Neural crest cell (in vitro differentiated cells): Measurements from ENCODE around the gene SLC43A1. TPM values are rescaled to one million over a fixed set of nuclear protein-coding genes. Genes with fewer than 3 reads are reported as not detected.

Experiments used
- DNase-seq: peaks from one replicate; pipeline ENCODE4 v3.0.0; 2021; ENCODE audit warnings: low read depth, mixed read lengths, low spot score
- H3K27ac Mint-ChIP-seq: one replicate; pipeline ENCODE4 v1.8.0; 2021; ENCODE audit warnings: mild to moderate bottlenecking, mixed read lengths; ENCODE audit not compliant: unreplicated experiment
- H3K27me3 Mint-ChIP-seq: 2 replicates; pipeline ENCODE4 v1.8.0; 2021; ENCODE audit warnings: low read depth, mild to moderate bottlenecking, mixed read lengths
- H3K36me3 Mint-ChIP-seq: 2 replicates; pipeline ENCODE4 v1.8.0; 2021; ENCODE audit warnings: low read depth, mild to moderate bottlenecking, mixed read lengths
- H3K4me1 Mint-ChIP-seq: 2 replicates; pipeline ENCODE4 v1.8.0; 2021; ENCODE audit warnings: mixed read lengths
- H3K4me3 Mint-ChIP-seq: one replicate; pipeline ENCODE4 v1.8.0; 2021; ENCODE audit warnings: mild to moderate bottlenecking, mixed read lengths
- H3K9me3 Mint-ChIP-seq: 2 replicates; pipeline ENCODE4 v1.8.0; 2021; ENCODE audit warnings: mixed read lengths
- total RNA-seq: library from RNA; stranded (reverse); gene quantifications from 2 replicates; pipeline ENCODE4 v1.2.1, GENCODE V29; 2021
- TF ChIP-seq, protein P1 (sequence below): fragments of 200-600 bp; sonication (generic); conservative IDR thresholded peaks from 2 replicates; pipeline ENCODE4 v1.5.0; 2021; ENCODE audit warnings: antibody characterized with exemption, mild to moderate bottlenecking

SLC43A1 gene
- total RNA-seq, 1 donor from 2014 or later, result 4.5 TPM

DNA sequence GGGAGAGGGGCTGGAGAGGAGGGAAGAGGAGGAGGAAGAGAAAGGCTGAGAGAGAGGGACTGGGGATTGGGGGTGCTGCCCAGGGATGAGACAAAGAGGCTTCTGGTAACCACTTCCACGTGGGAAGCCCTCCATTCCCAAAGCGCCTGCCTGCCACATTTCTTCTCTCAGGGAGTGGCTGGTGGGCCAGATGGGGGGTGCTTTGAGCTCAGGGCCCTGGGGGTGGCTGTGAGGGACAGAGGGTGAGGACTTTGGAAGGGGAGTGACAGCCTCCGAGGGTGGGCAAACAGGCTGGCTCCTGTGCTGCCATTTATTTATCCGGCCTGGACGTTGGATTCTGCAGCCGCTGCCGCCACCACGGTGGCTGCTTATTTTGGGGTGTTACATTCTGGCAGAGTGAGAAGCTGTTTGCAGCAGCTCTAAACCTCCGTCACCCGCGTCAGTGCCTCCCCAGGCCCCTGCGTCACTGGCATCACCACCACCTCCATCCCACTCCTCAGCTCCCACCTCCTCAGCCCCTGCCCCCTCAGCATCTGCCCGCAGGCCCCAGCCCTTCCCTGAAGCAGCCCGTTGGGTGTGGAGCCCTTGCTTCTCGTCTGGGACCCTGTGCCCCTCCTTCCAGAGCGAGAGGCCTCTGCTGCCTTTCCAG, 53.5 kb downstream of the SLC43A1 start:
- H3K36me3 Mint-ChIP-seq, result no peaks in the 10 kb centered on the region
- H3K4me3 Mint-ChIP-seq, result peak overlapping the region; percentile 76
- H3K27ac Mint-ChIP-seq, result no peak overlapping the region
- H3K27me3 Mint-ChIP-seq, result peaks cover 69% of the 10 kb centered on the region
- TF ChIP-seq, protein P1, sequence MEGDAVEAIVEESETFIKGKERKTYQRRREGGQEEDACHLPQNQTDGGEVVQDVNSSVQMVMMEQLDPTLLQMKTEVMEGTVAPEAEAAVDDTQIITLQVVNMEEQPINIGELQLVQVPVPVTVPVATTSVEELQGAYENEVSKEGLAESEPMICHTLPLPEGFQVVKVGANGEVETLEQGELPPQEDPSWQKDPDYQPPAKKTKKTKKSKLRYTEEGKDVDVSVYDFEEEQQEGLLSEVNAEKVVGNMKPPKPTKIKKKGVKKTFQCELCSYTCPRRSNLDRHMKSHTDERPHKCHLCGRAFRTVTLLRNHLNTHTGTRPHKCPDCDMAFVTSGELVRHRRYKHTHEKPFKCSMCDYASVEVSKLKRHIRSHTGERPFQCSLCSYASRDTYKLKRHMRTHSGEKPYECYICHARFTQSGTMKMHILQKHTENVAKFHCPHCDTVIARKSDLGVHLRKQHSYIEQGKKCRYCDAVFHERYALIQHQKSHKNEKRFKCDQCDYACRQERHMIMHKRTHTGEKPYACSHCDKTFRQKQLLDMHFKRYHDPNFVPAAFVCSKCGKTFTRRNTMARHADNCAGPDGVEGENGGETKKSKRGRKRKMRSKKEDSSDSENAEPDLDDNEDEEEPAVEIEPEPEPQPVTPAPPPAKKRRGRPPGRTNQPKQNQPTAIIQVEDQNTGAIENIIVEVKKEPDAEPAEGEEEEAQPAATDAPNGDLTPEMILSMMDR, result no peak
- peaks cover 39% of the 10 kb centered on the region for H3K4me1 Mint-ChIP-seq
- H3K9me3 Mint-ChIP-seq, result no peaks in the 10 kb centered on the region
- no peak for DNase-seq

DNA sequence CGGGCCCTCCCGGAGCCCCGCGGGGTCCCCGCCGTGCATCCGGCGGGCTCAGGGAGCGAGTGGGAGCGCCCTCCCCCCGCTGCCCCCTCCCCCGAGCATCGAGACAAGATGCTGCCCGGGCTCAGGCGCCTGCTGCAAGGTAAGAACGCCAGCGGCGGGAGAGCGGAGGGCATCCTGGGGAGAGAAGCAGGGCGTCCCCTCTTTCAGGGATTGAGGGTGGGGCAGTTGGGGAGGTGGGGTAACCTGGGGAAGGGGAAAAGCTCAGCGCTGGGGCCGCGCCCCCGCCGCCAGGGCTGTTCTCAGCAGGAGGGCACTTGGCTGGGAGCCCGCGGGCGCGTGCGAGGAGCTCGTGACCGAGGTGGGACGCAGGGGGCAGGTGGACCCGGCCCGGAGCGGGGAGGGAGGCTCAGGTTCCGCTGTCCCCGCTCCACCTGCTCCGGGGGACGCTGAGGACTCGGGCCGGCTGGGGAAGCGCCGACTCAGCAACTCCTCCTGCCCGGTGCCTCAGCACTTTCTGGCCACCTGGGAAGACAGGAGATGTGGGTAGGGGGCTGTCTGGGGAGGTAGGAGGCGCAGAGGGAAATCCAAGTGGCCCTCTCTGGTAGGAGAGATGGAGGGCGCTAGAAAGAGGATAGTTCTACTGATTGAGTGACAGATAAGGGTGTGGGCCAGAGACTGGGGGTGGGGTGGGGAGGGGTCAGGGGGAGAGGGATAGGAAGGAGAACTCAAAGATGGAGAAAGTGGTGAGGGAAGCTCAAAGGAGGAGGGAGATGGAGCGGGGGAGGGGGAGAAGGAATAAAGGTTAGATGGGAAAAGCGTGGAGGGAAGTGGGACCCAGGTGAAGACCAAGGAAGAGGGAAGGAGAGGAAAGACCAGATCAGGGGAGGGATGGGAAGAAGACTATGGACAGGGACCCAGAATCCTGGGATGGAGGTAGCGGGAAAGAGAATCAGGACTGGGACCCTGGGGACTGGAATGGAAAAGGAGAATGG, 54.4 kb downstream of the SLC43A1 start:
- Mint-ChIP-seq H3K4me1 (peaks cover 41% of the 10 kb centered on the region), H3K27me3 (peaks cover 76% of the 10 kb centered on the region), H3K9me3 (no peaks in the 10 kb centered on the region), H3K27ac (no peak overlapping the region), H3K4me3 (peak overlapping the region; percentile 22), H3K36me3 (no peaks in the 10 kb centered on the region)
- TF ChIP-seq, protein P1, result no peak
- DNase-seq, result no peak

DNA sequence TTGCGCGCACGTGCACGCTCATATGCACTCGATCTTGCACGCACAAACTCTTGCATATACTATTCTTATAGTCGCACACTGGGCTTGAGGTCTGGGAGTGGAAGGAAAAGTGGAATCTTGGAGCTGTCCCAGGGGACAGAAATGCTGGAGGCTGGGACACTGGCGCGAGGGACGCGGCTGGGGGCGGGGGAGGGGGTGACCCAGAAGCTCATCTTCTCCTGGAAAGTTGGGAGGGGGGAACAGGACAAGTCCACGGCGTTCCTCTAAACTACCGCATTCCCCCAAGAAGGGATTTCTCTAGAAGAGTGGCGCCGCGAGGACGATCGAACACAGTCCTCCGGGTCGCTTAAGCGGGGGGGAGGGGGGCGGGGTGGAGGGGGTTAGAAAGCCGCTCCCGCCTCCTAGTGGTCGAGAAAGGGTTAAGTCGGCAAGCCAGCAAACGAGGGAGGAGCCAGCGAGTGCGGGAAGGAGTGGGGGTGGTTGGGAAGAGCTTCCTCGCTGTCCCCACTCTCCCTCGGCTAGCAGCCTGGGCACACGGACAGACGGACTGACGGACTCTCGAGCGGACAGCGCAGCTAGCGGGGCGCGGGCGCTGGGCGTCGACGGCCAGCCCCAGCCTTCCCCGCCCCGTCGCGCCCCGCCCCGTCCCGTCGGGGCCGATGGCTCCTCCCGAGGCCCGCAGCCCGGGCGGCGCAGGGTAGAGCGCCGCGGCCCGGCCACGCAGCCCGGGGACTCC, 55.3 kb downstream of the SLC43A1 start, which contains the start of gene RTN4RL2:
TSS of gene RTN4RL2 (plus strand) at position 507 of the 736 bp plus-strand sequence. CDS start 338 bp downstream, outside the sequence.
- Mint-ChIP-seq H3K4me1 (peaks cover 41% of the 10 kb centered on the region), H3K9me3 (no peaks in the 10 kb centered on the region), H3K27me3 (peaks cover 85% of the 10 kb centered on the region), H3K36me3 (no peaks in the 10 kb centered on the region), H3K27ac (no peak within 1 kb of the TSS), H3K4me3 (peak within 1 kb of the TSS; percentile 87)
- TF ChIP-seq, protein P1, result peak; percentile 53
- DNase-seq, result peak; percentile 47

DNA sequence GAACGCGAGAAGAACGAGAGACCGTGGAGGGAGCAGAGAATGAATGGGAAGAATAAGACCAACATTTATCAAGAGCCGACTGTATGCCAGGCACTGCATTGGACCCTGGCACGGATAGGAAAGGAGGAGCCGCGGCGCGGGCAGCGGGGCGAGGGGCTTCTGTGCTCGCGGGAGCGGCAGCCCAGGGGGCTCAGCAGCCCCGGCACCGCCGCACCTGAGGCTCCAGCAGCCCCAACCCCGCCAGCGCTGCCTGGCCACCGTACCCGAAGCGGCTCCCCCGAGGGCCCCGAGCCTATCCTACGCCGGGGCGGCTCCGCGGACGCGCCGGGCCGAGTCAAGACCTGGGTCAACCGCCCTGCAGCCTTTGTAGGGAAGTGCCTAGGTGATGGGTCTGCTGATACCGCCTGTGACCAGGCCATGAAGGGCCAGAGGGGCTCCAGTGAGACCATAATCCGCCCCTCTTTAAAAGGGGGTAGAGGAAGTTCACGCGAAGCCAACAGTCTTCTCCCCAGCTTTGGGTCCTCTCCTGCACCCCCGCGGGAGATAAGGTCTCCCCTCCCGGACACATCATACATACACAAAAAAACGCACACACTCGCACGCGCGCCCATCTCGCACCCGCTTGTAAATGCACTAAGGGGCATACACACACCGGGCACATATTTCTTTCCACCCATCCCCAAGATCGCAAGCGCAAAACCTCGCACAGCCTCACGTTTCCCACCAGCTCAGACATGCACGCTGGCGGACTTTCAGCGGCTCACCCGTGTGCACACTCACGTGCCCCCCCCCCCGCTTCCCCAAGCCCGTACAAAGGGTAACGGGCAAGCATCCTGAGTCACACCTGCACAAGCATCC, 56.1 kb downstream of the SLC43A1 start:
- H3K4me1 Mint-ChIP-seq, result peaks cover 41% of the 10 kb centered on the region
- TF ChIP-seq, protein P1, result no peak
- peaks cover 92% of the 10 kb centered on the region for H3K27me3 Mint-ChIP-seq
- peak overlapping the region; percentile 87 for H3K4me3 Mint-ChIP-seq
- no peaks in the 10 kb centered on the region for H3K9me3 Mint-ChIP-seq
- DNase-seq, result no peak
- H3K36me3 Mint-ChIP-seq, result no peaks in the 10 kb centered on the region
- H3K27ac Mint-ChIP-seq, result no peak overlapping the region
